Measurements from ENCODE around the gene ADAMTSL1.

ADAMTSL1 gene

DNA sequence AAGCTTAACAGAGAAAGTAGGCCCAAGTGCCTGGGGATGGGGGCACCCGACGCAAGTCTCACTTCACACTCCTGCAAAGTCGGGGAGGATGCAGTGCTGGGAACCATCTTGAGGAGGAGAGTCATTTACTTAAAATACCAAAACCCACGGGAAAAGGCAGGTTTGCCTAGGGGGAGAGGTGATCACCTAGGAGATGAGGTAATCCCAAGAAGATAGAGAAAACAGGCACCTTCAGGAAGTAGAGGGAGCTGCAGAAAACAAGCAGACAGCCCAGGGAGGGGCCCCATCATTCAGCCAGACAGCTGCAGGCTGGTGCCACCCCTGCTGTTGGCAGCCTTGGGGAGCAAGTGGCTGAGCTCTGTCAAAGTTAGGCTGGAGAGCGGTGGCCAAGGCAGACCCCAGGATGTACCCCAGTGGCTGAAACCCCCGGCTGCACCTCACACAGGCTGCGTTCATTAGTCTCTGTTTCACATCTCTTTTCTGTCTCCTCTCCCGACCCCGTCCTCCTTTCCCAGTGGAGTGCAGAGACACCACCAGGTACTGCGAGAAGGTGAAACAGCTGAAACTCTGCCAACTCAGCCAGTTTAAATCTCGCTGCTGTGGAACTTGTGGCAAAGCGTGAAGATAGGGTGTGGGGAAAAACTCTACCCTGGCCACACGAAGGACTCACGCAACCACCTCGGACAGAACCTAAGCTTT lies 434.1 kb downstream of the ADAMTSL1 start:
- TF ChIP-seq, protein P1, sequence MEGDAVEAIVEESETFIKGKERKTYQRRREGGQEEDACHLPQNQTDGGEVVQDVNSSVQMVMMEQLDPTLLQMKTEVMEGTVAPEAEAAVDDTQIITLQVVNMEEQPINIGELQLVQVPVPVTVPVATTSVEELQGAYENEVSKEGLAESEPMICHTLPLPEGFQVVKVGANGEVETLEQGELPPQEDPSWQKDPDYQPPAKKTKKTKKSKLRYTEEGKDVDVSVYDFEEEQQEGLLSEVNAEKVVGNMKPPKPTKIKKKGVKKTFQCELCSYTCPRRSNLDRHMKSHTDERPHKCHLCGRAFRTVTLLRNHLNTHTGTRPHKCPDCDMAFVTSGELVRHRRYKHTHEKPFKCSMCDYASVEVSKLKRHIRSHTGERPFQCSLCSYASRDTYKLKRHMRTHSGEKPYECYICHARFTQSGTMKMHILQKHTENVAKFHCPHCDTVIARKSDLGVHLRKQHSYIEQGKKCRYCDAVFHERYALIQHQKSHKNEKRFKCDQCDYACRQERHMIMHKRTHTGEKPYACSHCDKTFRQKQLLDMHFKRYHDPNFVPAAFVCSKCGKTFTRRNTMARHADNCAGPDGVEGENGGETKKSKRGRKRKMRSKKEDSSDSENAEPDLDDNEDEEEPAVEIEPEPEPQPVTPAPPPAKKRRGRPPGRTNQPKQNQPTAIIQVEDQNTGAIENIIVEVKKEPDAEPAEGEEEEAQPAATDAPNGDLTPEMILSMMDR (IDR thresholded peaks at IDR 0.05; ENCODE audit: control insufficient read depth, insufficient read depth, low read depth, low read length, missing control alignments): no peak
- DNase-seq (ENCODE audit: low read depth): no peak
- no peak overlapping the region for H3K4me3 ChIP-seq (ENCODE audit: control insufficient read depth, low read depth, low read length)

DNA sequence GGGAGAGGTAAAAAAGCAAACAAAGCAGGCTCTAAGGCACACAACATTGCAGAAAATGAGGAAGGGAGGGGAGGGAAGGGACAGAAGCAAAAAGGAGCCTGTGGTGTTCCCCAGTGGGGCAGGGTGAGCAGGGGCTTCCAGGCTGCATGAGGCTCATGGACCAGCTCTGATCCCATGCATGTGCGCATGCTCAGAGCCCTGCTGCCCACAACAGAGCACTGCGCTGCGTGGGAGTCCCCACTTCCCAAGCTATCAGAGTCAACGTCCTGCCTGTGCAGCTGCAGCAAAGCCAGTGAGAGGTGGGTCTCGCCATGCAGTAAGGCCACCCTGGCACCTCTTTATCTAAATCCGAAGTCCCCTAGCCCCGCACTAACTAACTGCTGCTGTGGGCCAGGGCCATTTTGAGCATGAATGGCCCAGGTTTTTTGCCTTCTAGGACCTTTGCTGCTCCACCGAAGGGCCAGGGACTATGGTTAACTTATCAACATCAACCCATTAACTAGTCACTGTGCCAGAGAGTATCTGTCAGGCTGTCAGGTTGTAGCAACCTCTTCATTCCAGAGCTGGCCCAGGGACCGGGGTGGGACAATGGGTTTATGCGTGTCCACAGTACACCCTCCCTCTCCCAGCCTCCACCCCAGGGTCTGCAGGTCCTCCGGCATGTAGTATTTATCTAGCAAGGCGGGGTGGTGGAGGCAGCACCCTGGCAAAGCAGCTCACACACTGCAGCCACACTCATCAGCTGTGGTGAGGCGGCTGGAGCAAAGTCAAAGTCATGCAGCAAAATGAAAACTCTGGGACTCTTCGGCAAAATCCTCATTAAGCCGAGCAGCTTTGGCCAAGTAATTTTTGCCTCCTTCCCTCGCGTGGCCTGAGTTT lies 435.4 kb downstream of the ADAMTSL1 start:
- no peak overlapping the region for H3K4me3 ChIP-seq (ENCODE audit: control insufficient read depth, low read depth, low read length)
- TF ChIP-seq, protein P1 (IDR thresholded peaks at IDR 0.05; ENCODE audit: control insufficient read depth, insufficient read depth, low read depth, low read length, missing control alignments): no peak
- no peak for DNase-seq (ENCODE audit: low read depth)

DNA sequence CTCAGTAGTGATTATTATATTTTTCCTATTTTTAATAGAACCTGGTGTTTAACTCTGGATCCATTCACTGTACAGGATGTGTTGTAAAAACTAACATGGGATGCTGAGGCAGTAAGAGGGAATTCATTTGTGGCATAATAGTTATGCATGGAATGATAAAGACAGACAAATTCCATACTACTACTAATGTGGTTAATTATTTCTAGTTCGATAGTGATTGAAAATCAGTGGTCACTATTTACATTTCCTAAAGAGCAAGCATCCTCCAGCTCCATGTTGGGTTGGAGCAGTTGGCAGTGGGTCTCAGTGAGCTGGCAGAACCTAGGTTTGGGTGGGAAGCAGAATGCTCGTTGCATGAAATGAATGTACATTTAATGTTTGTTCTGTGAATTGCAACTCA lies 436.5 kb downstream of the ADAMTSL1 start:
- DNase-seq (ENCODE audit: low read depth): no peak
- no peak overlapping the region for H3K4me3 ChIP-seq (ENCODE audit: control insufficient read depth, low read depth, low read length)
- TF ChIP-seq, protein P1 (IDR thresholded peaks at IDR 0.05; ENCODE audit: control insufficient read depth, insufficient read depth, low read depth, low read length, missing control alignments): no peak

DNA sequence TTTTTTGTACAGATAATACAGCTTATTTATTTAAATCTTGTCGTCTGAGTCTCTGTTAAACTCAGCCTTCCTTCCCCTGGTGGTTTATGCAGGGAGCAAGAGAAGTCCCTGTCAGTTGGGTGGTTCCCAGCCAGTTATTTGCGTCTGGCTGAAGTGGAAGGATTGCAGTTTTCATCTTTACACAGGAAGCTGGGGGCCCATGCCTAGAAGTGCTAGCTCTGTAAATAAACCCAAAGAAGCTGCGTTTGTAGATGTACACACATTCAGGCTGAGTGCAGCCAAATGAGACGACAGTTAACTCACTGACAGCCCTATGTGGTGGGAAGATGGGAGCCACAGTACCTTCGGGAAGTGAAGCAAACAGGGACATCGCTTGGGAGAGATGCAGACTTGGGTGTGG lies 437.0 kb downstream of the ADAMTSL1 start:
- DNase-seq (ENCODE audit: low read depth): no peak
- no peak overlapping the region for H3K4me3 ChIP-seq (ENCODE audit: control insufficient read depth, low read depth, low read length)
- TF ChIP-seq, protein P1 (IDR thresholded peaks at IDR 0.05; ENCODE audit: control insufficient read depth, insufficient read depth, low read depth, low read length, missing control alignments): no peak

DNA sequence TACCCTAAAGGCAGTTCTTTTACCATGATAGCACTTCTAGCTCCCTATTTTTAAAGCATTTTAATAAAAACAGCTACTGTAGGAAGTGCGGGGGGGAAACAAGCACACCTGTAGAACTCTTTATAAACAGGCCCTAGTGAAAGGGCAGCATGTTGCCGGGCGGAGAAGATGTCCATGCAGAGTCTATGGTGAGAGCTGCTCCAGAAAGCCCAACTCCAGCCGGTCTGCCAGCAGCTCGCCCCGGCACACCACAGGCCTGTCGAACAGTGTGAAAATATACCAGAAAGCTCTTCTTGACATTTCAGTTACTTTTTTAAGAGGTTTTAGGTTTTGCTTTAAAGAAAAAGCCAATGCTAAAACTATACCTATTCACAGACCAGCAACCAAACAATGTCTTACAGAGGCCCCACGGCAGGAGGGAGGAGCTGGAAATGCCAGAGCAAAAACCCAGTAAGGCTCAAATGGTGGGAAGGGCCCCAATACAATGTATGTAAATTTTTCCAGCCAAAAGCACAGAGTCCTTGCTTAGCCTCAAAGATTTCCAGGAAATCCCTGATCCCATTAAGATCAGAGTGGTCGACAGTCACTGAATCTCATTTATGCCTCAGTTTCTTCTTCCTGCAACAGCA lies 437.9 kb downstream of the ADAMTSL1 start:
- TF ChIP-seq, protein P1 (IDR thresholded peaks at IDR 0.05; ENCODE audit: control insufficient read depth, insufficient read depth, low read depth, low read length, missing control alignments): no peak
- DNase-seq (ENCODE audit: low read depth): no peak
- H3K4me3 ChIP-seq (ENCODE audit: control insufficient read depth, low read depth, low read length): no peak overlapping the region

DNA sequence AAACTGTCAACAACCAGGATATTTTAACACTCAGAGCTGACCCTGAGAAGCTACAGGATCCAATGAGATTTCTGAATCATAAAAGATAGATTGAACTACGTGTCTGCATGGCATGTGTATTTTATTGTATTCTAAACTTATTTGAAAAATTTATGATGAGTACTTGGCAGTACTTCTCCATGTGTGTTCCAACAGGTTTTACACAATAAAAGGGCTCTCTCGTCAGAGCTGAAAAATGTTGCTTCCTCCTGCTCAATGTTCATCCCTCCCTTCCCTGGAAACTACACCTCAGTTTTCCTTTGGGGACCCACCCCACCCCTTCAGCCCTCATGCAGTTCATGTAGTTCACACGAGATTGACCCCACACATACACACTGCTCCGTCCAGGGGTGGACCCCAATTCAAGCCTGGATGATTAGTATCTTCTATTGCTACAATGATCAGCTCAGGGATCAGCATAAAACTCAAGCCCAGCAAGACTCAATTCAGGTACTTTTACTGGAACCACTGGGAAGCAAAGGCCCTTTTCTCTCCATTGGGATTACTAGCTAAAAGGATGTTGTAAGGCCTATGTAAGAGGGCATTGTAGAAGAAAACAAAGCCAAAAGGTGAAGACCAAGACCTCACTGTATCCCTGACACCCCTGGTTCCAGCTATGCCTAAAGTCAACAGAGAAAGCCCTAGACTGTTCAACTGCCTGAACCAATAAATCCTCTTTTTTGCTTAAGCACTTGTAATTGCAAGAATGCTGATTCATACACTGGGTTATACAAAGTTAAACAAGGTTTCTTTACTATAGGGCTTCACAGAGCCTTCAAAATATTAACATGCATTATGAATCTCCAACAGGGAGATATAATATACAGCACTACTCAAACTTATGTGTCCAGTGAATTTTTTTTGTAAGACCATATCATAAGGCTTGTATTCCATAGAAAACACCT lies 446.5 kb downstream of the ADAMTSL1 start:
- TF ChIP-seq, protein P1 (IDR thresholded peaks at IDR 0.05; ENCODE audit: control insufficient read depth, insufficient read depth, low read depth, low read length, missing control alignments): no peak

More for the DNA sequence above, 446.5 kb downstream of the ADAMTSL1 start:
- no peak overlapping the region for H3K4me3 ChIP-seq (ENCODE audit: control insufficient read depth, low read depth, low read length)
- DNase-seq (ENCODE audit: low read depth): no peak
